Measurements from ENCODE around the gene RASL11A.

GRCh38 chr13:27302643-27303262 lies 32.1 kb downstream of the RASL11A start:
- TF ChIP-seq CTCF (IDR thresholded peaks at IDR 0.05) = no peak
- no peak for TF ChIP-seq POLR2A (IDR thresholded peaks at IDR 0.05)

Measured in vagina (tissue), 2 donors.